H9 (cell line): Measurements from ENCODE around the gene LHFPL2. TPM values are rescaled to one million over a fixed set of nuclear protein-coding genes. Genes with fewer than 3 reads are reported as not detected.

Experiments
- DNase-seq: peaks from one replicate; pipeline ENCODE4 v3.0.0-alpha.2; 2017
- H2AFZ ChIP-seq: one replicate; pipeline ENCODE4 v1.6.1; 2013; ENCODE audit warnings: mild to moderate bottlenecking, low read length, control low read depth, moderate library complexity
- H2AK5ac ChIP-seq: 2 replicates; pipeline ENCODE4 v1.6.1; 2013; ENCODE audit warnings: low read length, control low read depth, mixed read lengths; ENCODE audit not compliant: insufficient read length
- H2BK120ac ChIP-seq: one replicate; pipeline ENCODE4 v1.6.1; 2013; ENCODE audit warnings: low read depth, mild to moderate bottlenecking, low read length, control low read depth, inconsistent platforms; ENCODE audit not compliant: poor library complexity, severe bottlenecking
- H2BK12ac ChIP-seq: 2 replicates; pipeline ENCODE4 v1.6.1; 2013; ENCODE audit warnings: low read length, control low read depth, mixed read lengths, low read depth; ENCODE audit not compliant: insufficient read length
- H2BK15ac ChIP-seq: 2 replicates; pipeline ENCODE4 v1.6.1; 2013; ENCODE audit warnings: low read depth, low read length, control low read depth
- H2BK20ac ChIP-seq: one replicate; pipeline ENCODE4 v1.6.1; 2013; ENCODE audit warnings: low read depth, mild to moderate bottlenecking, low read length, control low read depth, inconsistent platforms; ENCODE audit not compliant: poor library complexity, severe bottlenecking
- H2BK5ac ChIP-seq: 2 replicates; pipeline ENCODE4 v1.6.1; 2013; ENCODE audit warnings: low read length, control low read depth, mixed read lengths; ENCODE audit not compliant: insufficient read length
- H3K14ac ChIP-seq: 2 replicates; pipeline ENCODE4 v1.6.1; 2013; ENCODE audit warnings: low read length, control low read depth; ENCODE audit not compliant: insufficient read depth
- H3K18ac ChIP-seq: 2 replicates; pipeline ENCODE4 v1.6.1; 2013; ENCODE audit warnings: low read depth, mild to moderate bottlenecking, mixed read lengths, low read length, control low read depth; ENCODE audit not compliant: insufficient read length
- H3K23ac ChIP-seq: 2 replicates; pipeline ENCODE4 v1.6.1; 2013; ENCODE audit warnings: low read length, control low read depth, mixed read lengths, low read depth; ENCODE audit not compliant: insufficient read length
- H3K23me2 ChIP-seq: 2 replicates; pipeline ENCODE4 v1.6.1; 2013; ENCODE audit warnings: low read depth, mild to moderate bottlenecking, mixed read lengths, low read length, control low read depth; ENCODE audit not compliant: insufficient read length, poor library complexity, severe bottlenecking
- H3K27ac ChIP-seq: 2 replicates; pipeline ENCODE4 v1.5.1; 2013; ENCODE audit warnings: low read length, control low read depth, mixed read lengths, low read depth; ENCODE audit not compliant: insufficient read length
- H3K27me3 ChIP-seq: 2 replicates; pipeline ENCODE4 v1.6.1; 2013; ENCODE audit warnings: low read length, control low read depth, inconsistent platforms; ENCODE audit not compliant: insufficient read depth
- H3K4ac ChIP-seq: 2 replicates; pipeline ENCODE4 v1.6.1; 2013; ENCODE audit warnings: low read depth, mild to moderate bottlenecking, control low read depth, inconsistent platforms, low read length, moderate library complexity
- H3K4me1 ChIP-seq: 2 replicates; pipeline ENCODE4 v1.6.1; 2013; ENCODE audit warnings: low read length, control low read depth, inconsistent platforms; ENCODE audit not compliant: insufficient read depth
- H3K4me2 ChIP-seq: 2 replicates; pipeline ENCODE4 v1.6.1; 2013; ENCODE audit warnings: low read length, control low read depth, mixed read lengths; ENCODE audit not compliant: insufficient read length, insufficient read depth
- H3K56ac ChIP-seq: 2 replicates; pipeline ENCODE4 v1.6.1; 2013; ENCODE audit warnings: low read depth, mild to moderate bottlenecking, mixed read lengths, low read length, control low read depth; ENCODE audit not compliant: insufficient read length
- H3K79me1 ChIP-seq: 2 replicates; pipeline ENCODE4 v1.6.1; 2013; ENCODE audit warnings: low read depth, mild to moderate bottlenecking, moderate library complexity, low read length, control low read depth, inconsistent platforms; ENCODE audit not compliant: insufficient read depth, poor library complexity, severe bottlenecking
- H3K79me2 ChIP-seq: 2 replicates; pipeline ENCODE4 v1.6.1; 2013; ENCODE audit warnings: low read length, control low read depth, inconsistent platforms; ENCODE audit not compliant: insufficient read depth
- H3K9ac ChIP-seq: 2 replicates; pipeline ENCODE4 v1.6.1; 2013; ENCODE audit warnings: low read length, control low read depth, mixed read lengths; ENCODE audit not compliant: insufficient read length; ENCODE audit errors: extremely low read depth
- H3K9me3 ChIP-seq: one replicate; pipeline ENCODE4 v1.6.1; 2013; ENCODE audit warnings: low read depth, low read length, inconsistent platforms; ENCODE audit not compliant: control insufficient read depth
- H3T11ph ChIP-seq: one replicate; pipeline ENCODE4 v1.6.1; 2013; ENCODE audit warnings: mild to moderate bottlenecking, low read length, control low read depth, inconsistent platforms
- H4K20me1 ChIP-seq: one replicate; pipeline ENCODE4 v1.6.1; 2013; ENCODE audit not compliant: control insufficient read depth, insufficient read length, insufficient read depth
- H4K5ac ChIP-seq: 2 replicates; pipeline ENCODE4 v1.6.1; 2013; ENCODE audit warnings: low read depth, mild to moderate bottlenecking, mixed read lengths, low read length, control low read depth; ENCODE audit not compliant: insufficient read length
- H4K8ac ChIP-seq: replicated peaks from 2 replicates; pipeline ENCODE4 v1.6.1; 2013; ENCODE audit warnings: low read length, control low read depth, mixed read lengths, low read depth; ENCODE audit not compliant: insufficient read length
- H4K91ac ChIP-seq: 2 replicates; pipeline ENCODE4 v1.6.1; 2013; ENCODE audit warnings: low read depth, mild to moderate bottlenecking, moderate library complexity, mixed read lengths, low read length, control low read depth; ENCODE audit not compliant: insufficient read length
- H3K27ac Mint-ChIP-seq, 3 experiments: 2 replicates in 2 of 3; 3 replicates in 1 of 3; pipeline ENCODE4 v1.8.0; 2020 to 2021; ENCODE audit warnings: mixed read lengths in 3 of 3, mild to moderate bottlenecking in 1 of 3, moderate library complexity in 1 of 3
- H3K27me3 Mint-ChIP-seq: 2 replicates; pipeline ENCODE4 v1.8.0; 2021; ENCODE audit warnings: low read depth, mild to moderate bottlenecking, moderate library complexity, mixed read lengths
- H3K36me3 Mint-ChIP-seq, 3 experiments: 2 replicates in 2 of 3; 3 replicates in 1 of 3; pipeline ENCODE4 v1.8.0; 2020 to 2021; ENCODE audit warnings: low read depth in 3 of 3, mixed read lengths in 3 of 3; ENCODE audit not compliant: insufficient read depth in 1 of 3
- H3K4me1 Mint-ChIP-seq, 2 experiments: 2 replicates each; pipeline ENCODE4 v1.8.0; 2020; ENCODE audit warnings: mixed read lengths in 2 of 2
- H3K4me3 Mint-ChIP-seq, 2 experiments: 2 replicates in 1 of 2; 3 replicates in 1 of 2; pipeline ENCODE4 v1.8.0; 2020 to 2021; ENCODE audit warnings: mild to moderate bottlenecking in 2 of 2, mixed read lengths in 2 of 2, moderate library complexity in 1 of 2
- H3K9me3 Mint-ChIP-seq, 2 experiments: 2 replicates in 1 of 2; 3 replicates in 1 of 2; pipeline ENCODE4 v1.8.0; 2020; ENCODE audit warnings: mild to moderate bottlenecking in 2 of 2, mixed read lengths in 2 of 2, moderate library complexity in 1 of 2
- WGBS: extraction: QIAGEN DNeasy Blood & Tissue Kit; methylation state at CpG from one replicate; pipeline ENCODE4 v1.1.7; 2013; ENCODE audit warnings: missing lambda C conversion rate, low lambda C conversion rate, mixed read lengths; ENCODE audit not compliant: insufficient read length; ENCODE audit errors: extremely low coverage; 5-methylcytosine and 5-hydroxymethylcytosine counted together
- total RNA-seq: library from RNA; stranded (reverse); gene quantifications from 2 replicates; pipeline ENCODE4 v1.2.1, GENCODE V29; 2021
- TF ChIP-seq, protein P1 (sequence below): fragments of 200-600 bp; sonication (generic); conservative IDR thresholded peaks from 3 replicates; pipeline ENCODE4 v1.8.0; 2021; ENCODE audit warnings: antibody characterized with exemption, mild to moderate bottlenecking

LHFPL2 gene
- total RNA-seq, 1 experiment from 2014 or later: 26.3 TPM

DNA sequence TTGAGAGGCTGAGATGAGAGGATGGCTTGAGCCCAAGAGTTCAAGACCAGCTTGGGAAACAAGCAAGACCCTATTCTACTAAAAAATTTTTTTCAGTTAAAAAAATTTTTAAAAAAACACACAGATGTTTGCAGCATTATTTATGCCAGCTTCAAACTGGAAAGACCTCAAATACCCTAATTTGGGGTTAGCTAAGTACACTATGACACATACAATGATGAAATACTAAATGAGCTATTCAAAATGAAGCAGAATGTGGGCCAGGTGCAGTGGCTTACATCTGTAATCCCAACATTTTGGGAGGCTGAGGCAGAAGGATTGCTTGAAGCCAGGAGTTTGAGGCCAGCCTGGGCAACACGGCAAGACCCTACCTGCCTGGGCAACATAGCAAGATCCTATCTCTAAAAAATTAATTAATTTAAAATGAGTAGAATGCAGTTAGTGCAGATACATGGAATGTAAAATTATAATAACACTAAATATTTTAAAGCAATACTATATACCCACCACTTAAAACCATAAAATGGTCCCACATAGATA is 44.9 kb downstream of the LHFPL2 start:
- H4K91ac ChIP-seq: no peak overlapping the region
- H3K27me3 Mint-ChIP-seq: no peaks in the 10 kb centered on the region
- no peak overlapping the region for H3K27ac ChIP-seq
- no peak overlapping the region for H3K23ac ChIP-seq
- no peak overlapping the region for H2BK12ac ChIP-seq
- no peak overlapping the region for H3K4ac ChIP-seq
- H3K9me3 ChIP-seq: no peaks in the 10 kb centered on the region
- no peak overlapping the region for H3K18ac ChIP-seq
- H3T11ph ChIP-seq: no peak overlapping the region
- WGBS: no CpG with 5 or more reads among the region's 1 CpG
- no peak overlapping the region for H2BK15ac ChIP-seq
- H3K27ac Mint-ChIP-seq: no peak overlapping the region
- no peak overlapping the region for H3K4me2 ChIP-seq
- H3K79me1 ChIP-seq: peaks cover 3% of the 10 kb centered on the region
- H2BK20ac ChIP-seq: no peak overlapping the region
- no peak overlapping the region for H3K56ac ChIP-seq
- no peaks in the 10 kb centered on the region for H3K23me2 ChIP-seq
- no peak overlapping the region for H3K9ac ChIP-seq
- H2BK5ac ChIP-seq: no peak overlapping the region
- H3K4me3 Mint-ChIP-seq: no peak overlapping the region
- peaks cover 6% of the 10 kb centered on the region; the same call in 1 of the 2 replicates for H3K4me1 ChIP-seq
- no peaks in the 10 kb centered on the region for H4K20me1 ChIP-seq
- H4K5ac ChIP-seq: no peak overlapping the region
- H2AFZ ChIP-seq: no peak overlapping the region
- H3K9me3 Mint-ChIP-seq: no peaks in the 10 kb centered on the region
- TF ChIP-seq, protein P1, sequence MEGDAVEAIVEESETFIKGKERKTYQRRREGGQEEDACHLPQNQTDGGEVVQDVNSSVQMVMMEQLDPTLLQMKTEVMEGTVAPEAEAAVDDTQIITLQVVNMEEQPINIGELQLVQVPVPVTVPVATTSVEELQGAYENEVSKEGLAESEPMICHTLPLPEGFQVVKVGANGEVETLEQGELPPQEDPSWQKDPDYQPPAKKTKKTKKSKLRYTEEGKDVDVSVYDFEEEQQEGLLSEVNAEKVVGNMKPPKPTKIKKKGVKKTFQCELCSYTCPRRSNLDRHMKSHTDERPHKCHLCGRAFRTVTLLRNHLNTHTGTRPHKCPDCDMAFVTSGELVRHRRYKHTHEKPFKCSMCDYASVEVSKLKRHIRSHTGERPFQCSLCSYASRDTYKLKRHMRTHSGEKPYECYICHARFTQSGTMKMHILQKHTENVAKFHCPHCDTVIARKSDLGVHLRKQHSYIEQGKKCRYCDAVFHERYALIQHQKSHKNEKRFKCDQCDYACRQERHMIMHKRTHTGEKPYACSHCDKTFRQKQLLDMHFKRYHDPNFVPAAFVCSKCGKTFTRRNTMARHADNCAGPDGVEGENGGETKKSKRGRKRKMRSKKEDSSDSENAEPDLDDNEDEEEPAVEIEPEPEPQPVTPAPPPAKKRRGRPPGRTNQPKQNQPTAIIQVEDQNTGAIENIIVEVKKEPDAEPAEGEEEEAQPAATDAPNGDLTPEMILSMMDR: no peak
- no peak overlapping the region for H2AK5ac ChIP-seq
- no peak overlapping the region for H2BK120ac ChIP-seq
- peaks cover 5 to 10% of the 10 kb centered on the region in 2 experiments for H3K4me1 Mint-ChIP-seq
- H3K14ac ChIP-seq: no peak overlapping the region
- peaks cover 2% of the 10 kb centered on the region; the same call in 1 of the 2 replicates for H3K79me2 ChIP-seq
- peaks cover 4 to 16% (median 14%) of the 10 kb centered on the region in 3 experiments; a peak in 6 of 7 replicates for H3K36me3 Mint-ChIP-seq
- H3K27me3 ChIP-seq: no peaks in the 10 kb centered on the region
- H4K8ac ChIP-seq: no peak overlapping the region
- DNase-seq: no peak
